ENCODE results near the gene SNAI1.

GRCh38 chr20:50005471-50005981 is 22.7 kb downstream of the SNAI1 start:
- TF ChIP-seq CTCF (IDR thresholded peaks at IDR 0.05) (no peak), POLR2A (IDR thresholded peaks at IDR 0.05) (no peak), EP300 (IDR thresholded peaks at IDR 0.05) (no peak)

Measured in stomach (tissue), 4 donors.